ENCODE measurements around the gene APPBP2.
"Not testable (repeated sequence)": the region's sequence is repeated elsewhere in the genome, so short reads cannot be mapped to it uniquely, and the experiment has no call there.

Gene APPBP2

DNA sequence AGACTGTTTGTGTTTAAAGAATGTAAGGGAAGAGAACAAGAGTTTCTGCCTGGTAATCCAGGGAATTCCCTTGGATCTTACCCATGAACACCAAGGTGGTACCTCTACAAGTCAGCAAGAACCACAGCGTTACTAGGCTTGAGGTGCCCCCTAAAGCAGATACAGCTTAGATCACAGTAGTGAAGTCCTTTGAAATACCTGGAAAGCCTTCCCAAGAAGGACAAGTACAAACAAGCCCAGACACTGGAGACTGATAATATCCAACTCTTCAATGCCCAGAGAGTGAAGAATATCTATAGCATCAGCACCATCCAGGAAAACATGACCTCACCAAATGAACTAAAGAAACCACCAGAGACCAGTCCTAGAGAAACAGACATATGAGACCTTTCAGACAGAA, 3.8 kb upstream of the APPBP2 start:
- no peak for DNase-seq

DNA sequence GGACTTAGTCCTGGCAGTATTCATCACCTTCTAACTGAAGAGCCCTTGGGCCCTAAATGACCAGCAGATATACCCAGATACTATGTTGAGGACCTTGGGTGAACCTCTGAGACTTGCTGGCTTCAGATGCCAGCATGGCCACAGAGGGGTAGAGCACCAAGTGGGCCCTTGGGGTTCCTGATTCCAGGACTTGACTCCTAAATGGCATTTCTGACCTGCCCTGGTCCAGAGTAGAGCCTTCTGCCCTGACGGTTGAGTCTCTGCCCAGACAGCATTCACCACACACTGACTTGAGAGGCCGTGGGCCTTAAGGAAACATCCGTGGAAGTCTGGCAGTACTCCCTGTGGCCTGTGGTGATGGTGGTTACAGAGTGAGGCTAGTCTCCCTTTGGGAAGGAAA, 2.8 kb upstream of the APPBP2 start:
- no peak for DNase-seq

DNA sequence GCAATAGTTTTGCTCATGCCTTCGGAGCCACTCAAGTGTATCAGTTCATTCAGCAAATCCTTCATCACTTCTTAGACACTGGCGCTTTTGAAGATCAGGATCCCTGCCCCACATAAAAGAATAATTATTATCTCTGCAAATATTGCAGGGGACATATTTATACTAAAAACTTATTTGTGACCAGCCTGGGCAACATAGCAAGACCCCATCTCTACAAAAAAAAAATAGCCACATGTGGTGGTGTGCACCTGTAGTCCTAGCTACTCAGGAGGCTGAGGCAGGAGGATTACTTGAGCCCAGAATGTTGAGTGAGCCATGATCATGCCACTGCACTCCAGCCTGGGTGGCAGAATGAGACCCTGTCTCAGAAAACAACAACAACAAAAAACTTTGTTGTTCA, 1.7 kb upstream of the APPBP2 start:
- no peak for DNase-seq

DNA sequence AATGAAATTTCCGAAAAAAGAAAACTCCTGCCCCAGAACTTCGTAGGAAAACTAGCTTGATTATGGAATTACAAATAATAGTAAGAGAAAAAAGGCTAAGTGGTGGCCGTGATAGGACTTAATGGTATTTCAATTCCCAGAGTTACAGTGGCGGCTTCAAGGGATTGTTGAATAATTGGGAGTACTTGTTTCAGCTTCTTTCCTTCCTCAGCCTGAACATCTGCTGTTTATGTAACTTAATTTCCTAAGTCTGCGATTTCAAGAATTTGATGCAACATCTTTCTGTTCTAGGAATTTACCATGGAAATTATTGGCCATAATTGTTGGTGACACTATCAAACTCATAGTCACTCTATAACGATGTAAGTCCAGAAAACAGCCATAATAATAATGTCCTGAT, 684 bp upstream of the APPBP2 start:
- DNase-seq = no peak

DNA sequence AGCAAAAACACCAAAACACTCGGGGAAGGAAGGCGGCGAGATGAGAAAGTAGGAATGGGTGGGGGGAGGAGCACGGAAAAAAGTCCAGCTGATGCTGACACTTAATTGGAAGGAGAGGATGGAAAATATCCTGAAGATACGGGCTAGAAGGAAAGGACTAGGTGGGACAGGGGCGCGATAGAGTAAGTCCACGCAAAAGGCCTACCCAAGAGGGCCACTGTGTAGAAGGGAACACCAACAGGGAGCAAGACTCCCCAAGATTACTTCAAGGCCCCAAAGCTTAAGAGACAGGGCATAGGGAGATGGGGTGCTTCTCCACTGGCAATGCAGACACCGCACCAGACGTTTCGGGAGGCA, 736 bp downstream of the APPBP2 start:
- DNase-seq = no peak

DNA sequence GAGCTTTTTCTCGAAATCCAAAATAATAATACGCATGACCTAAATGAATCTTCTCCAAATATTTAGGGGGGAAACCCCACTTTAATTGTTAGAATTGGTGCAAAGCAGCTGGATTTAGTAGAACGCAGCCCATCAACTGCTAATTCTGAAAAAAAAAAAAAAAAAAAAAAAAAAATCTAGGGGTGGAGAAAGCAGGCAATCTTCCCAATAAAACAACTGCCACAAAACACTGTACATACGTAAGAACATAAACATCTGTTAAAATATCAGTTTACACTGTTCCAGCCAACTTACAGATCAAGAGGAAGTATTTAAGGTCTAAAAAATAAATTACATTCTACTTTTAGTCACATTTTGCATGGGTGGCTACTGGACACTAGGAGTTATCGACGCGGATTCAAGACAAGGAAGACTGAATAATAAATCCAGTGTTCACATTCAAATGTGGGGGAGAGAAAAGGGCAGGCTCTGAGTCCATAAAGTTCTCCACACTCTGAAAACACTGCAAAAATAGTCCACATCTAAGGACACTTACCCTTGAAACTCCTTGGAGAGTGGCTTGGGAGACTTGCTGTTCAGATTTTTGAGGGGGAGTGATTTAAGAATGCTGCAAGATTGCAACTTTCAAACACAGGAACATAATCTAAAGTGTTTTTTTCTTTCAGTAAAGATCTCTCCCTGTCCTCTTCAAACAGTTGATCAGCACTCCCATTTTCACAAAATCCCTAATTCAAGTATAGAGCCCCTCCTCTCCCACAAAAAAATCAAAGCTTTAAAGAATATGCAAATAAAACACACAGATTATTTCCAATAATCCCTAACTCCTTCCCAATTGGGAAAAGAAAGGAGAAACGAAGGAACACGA, 1.3 kb downstream of the APPBP2 start:
- no peak for DNase-seq

DNA sequence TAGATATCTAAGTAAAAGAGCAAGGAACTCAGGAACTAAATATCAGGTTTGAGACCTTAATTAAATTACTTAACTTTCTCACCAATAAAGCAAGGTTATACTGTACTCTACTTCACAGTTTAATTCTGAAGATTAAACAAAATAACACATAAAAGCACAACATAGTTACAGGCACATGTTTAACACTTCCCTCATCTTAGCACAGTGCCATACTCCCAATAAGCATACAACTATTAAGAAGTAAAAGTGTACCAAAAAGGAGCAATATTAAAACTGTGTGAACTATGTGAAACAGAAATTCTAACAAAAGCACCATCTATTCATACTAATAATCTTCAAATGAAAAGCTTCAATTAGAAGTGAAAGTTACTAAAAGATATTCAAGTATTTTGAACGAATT, 2.2 kb downstream of the APPBP2 start:
- no peak for DNase-seq

DNA sequence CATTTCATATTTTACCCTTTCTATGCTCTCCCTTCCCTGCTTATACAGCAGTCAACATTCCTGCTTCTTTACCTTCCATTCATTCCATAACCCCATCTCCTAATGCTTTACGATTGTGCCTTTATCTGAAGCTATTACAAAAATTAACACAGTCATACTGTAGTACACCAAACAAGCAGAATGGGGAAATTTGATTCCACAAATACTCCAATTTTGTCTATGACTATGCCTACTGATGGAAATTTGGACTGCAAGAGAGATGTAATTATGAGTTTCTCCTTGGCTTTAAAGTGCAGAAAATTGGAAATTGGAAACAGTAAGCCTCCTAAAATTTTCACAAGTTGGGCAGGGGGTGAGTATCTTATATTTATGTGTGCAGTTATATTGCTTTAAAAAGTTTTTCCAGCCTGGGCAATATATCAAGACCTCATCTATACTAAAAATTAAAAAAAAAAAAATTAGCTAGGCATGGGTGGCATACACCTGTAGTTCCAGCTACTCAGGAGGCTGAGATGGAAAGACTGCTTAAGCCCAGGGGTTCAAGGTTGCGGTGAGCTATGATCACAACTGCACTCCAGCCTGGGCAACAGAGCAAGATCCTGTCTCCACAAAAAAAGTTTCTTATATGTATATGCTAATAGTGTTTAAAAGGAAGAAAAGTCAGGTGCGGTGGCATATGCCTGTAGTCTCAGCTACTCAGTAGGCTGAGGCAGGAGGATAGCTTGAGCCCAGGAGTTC, 3.0 kb downstream of the APPBP2 start:
- no peak for DNase-seq

DNA sequence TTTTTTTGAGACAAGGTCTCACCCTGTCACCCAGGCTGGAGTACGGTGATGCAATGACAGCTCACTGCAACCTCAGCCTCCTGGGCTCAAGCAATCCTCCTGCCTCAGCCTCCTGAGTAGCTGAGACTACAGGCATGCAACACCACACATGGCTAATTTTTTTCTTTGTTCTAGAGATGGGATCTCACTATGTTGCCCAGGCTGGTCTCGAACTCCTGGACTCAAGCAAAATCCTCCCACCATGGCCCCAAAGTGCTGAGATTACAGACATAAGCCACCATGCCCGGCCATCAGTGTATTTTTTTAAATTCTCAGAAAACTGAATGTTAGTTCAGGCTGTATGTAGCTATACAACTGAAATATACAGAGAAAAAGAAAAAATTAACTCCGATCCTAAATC, 6.2 kb downstream of the APPBP2 start:
- no peak for DNase-seq

DNA sequence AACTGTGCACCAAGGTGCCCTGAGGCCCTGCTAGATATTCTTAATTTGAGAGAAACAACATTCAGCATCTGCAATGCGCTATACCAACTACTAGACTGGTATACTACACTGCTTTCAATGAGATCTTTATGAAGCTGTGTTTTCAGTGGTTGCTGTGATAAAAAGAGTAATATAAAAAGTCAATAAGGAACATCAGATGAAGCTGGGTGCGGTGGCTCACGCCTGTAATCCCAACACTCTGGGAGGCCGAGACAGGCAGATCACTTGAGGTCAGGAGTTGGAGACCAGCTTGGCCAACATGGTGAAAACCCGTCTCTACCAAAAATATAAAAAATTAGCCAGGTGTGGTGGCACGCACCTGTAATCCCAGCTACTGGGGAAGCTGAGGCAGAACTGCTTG, 10.4 kb downstream of the APPBP2 start:
- not testable (repeated sequence) for DNase-seq

DNA sequence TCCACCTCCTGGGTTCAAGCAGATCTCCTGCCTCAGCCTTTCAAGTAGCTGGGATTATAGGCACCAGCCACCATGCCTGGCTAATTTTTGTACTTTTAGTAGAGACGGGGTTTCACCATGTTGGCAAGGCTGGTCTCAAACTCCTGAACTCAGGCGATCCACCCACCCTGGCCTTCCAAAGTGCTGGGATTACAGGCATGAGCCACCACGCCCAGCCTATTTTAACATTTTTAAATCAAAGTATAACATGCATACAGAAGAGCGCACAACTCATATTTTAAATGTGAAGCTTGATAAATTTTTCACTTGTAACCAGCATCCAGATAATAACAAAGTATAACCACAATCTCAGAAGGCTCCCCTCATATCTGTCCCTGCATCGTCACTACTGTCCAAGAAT, 10.8 kb downstream of the APPBP2 start:
- DNase-seq = not testable (repeated sequence)

DNA sequence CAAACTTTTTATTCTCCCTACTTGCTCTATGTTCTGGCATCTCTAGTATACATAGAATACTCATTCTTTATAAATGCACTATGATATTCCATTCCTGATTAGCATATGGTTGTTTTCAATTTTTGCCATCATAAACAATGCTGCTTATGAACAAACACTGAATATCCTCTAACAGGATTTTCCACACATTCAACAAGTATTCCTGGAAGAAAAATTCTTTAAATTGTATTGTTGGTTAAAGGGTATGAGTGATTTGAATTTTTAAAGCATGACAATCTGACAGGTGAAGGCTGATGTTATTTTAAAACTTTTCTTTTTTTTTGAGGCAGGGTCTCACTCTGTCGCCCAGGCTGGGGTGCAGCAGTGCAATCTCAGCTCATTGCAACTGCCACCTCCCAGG, 11.5 kb downstream of the APPBP2 start:
- no peak for DNase-seq

DNA sequence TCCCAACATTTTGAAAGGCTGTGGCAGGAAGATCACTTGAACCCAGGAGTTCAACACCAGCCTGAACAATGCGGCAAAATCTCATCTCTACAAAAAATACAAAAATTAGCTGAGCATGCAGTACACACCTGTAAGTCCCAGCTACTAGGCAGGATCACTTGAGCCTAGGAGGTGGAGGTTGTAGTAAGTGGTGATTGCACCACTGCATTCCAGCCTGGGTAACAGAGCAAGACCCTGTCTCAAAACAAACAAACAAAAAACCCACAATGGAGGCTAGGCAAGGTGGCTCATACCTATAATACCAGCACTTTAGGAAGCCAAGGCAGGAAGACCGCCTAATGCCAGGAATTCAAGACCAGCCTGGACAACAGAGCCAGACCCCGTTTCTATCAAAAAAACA, 12.0 kb downstream of the APPBP2 start:
- no peak for DNase-seq

DNA sequence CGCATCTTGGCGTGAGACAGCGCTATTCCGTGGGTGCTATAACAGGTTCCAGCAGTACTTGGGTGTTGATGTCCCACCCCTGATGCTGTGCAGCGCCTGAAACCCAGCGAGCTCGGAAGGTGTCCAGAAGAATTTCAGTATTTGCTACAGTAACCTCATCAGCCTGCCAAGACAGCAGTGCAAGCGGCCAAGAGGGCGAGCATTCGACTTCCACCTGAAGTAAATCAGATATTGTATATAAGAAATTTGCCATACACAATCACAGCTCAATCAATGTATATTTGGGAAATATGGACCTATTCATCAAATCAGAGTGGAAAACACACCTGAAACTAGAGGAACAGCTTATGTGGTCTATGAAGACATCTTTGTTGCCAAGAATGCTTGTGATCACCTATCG, 13.0 kb downstream of the APPBP2 start:
- DNase-seq = no peak

DNA sequence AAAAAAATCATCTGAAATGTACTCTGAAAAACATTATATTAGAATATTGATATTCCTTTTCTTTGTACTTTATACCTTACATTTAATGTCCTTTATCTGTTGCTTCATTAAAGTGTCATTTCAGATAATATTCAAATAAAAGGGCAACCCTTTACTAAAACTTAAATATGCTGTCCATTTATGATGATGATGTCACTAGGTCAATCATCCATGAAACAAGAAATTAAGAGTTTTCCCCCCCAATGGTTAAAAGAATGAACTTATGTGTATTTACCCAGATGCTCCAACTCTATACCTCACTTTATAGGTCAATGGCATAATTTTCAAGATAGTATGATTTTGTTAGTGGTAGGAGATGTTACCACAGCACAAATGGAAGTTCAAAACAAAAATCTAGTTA, 15.3 kb downstream of the APPBP2 start:
- no peak for DNase-seq

DNA sequence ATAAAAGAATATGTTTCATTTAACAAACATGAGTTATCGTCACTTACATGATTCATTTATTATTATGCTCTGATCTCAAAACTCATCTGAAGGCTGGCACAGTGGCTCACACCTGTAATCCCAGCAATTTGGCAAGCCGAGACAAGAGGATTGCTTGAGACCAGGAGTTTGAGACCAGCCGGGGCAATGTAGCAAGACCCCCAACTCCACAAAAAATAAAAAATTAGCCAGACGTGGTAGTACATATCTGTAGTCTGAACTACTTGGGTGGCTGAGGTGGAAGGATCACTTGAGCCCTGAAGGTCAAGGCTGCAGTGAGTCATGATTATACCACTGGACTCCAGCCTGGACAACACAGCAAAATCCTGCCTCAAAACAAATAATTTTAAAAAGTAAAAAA, 16.0 kb downstream of the APPBP2 start:
- no peak for DNase-seq

DNA sequence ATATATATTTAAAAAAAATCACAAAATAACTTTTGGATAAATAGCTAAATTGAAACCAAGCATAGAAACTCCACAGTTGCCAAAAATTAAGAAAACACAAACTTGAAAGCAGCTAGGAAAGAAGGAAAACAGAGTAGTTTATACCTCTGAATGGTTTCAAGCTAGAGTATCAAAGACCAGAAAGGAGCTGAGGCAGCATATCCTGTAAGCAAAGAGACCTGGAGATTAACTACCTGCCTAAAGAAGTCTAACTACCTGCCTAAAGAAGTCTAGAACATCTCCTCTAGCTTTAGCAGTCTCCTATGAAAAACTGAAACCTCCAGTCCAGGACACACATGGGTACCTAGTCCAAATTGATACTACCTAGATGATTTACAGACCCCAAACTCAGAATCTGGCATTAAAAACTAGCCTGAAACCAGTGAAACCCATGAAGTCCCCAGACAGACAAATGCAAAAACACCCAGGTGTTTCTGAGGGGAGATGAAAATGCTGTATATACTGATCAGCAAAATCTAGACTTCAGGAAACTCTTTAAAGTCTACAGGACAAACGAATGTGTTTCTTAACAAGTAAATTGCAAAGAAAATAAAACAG, 17.6 kb downstream of the APPBP2 start:
- DNase-seq = no peak

DNA sequence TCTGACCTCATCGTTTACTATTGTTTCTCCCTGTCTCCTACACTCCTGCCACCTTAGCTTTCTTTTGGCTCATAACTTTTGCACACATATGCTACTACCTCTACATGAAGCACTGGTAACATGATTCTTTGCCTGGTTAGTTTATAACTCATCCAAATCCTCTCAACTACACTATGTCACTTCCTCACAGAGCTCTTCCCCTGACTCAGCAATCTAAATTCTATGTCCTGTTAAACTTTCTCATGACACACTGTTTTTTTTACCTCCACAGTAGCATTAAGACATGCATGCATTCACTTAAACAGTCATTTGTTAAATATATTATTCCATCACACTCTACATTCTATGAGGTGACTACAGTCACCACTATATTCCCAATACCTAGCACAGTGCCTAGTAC, 19.7 kb downstream of the APPBP2 start:
- no peak for DNase-seq

DNA sequence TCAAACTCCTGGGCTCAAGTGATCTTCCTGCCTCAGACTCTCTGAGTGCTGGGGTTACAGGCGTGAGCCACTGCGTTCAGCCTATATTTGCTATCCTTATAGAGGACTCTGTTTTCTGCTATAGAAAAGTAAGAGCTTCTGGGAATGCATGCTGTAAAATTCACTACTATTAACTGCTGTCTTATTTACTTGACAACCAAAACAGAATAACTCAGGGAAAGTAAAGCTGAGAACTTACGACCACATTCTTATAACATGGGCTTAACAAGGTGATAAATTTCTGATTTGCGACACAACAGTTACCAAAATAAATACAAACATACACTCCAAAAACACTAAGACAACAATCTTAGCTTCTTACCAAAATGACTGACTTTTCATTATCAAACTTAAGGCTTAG, 23.9 kb downstream of the APPBP2 start:
- no peak for DNase-seq

DNA sequence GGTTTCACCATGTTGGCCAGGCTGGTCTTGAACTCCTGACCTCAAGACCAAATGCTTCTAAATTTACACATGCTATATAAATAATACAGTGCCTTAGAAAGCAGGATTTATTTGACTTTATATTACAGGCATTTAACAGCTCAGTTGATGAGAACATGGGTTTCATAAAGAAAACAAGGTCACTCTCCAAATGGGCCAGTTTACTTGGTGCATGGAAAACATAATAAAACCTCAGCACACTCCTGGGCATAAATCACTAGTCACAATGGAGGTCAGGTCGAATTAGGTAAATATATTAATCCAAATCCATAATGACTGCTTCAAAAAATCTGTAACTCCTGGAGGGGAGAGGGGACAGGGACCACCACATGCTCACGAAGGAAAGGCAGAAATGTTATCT, 24.5 kb downstream of the APPBP2 start:
- DNase-seq = no peak

DNA sequence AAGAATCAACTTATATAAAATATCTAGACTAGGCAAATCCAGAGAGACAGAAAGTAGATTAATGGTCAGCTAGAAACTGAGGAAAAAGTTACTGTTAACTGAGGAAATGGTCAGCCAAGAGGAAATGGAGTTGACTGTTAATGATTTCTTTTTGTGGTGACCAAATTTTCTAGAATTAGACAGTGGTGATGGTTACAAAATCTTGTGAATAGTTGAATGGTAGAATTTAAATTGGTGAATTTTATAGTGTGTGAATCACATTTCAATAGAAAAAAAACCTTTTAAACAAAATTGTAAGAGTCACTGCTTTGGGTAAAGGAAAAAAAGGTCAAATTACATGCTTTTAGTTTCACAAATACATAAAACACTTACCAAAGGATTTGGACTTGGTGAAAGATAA, 30.0 kb downstream of the APPBP2 start:
- DNase-seq = no peak

DNA sequence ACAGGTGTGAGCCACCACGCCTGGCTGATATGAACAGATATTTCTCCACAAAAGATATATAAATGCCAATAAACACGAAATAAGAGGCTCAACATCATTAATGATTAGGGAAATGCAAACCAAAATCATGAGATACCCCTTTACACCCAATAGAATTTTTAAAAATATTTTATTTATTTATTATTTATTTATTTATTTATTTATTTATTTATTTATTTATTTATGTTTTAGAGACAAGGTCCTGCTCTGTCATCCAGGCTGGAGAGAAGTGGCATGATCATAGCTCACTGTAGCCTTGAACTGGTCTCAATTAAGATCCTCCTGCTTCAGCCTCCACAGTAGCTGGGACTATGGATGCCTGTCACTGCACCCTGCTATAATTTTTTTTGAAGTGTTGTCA, 30.8 kb downstream of the APPBP2 start:
- no peak for DNase-seq

DNA sequence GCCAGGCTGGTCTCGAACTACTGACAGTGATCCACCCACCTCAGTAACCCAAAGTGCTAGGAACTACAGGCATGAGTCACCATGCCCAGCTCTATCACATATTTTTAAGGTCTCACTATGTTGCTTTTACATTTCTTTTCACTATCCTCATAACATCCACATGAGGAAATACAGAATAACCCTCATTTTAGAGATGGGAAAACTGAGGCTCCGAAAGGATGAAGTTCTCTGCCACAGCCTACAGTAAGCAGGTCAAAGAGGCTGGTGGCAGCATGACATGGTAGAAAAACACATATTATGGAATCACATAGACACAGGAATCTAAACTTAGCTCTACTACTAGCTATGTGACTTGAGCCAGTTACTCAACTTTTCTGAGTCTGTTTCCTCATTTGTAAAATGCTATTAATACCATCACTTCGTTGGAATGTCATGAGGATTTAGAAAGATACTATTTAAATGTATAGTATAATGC, 32.2 kb downstream of the APPBP2 start:
- no peak for DNase-seq

DNA sequence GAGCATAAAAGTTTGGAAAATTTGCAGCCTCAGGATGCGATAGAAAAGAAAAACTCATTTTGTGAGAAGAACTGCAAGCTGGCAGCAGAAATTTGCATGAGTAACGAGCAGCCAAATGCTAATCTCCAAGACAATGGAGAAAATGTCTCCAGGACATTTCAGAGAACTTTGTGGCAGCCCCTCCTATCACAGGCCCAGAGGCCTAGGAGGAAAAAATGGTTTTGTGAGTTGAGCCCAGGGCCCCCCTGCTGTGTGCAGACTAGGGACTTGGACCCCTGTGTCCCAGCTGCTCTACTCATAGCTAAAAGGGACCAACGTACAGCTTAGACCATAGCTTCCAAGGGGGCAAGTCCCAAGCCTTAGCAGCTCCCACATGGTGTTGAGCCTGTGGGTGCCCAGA, 34.3 kb downstream of the APPBP2 start:
- no peak for DNase-seq

Measured in stimulated activated CD4-positive, alpha-beta T cell treated with anti-CD3 and anti-CD28 coated beads, Interleukin-1b, Interleukin-23, amount 100 ng/mL, for 48 hours (primary cell).